Gastrocnemius medialis (tissue), 4 donors: Measurements from ENCODE around the gene HAT1.

ENCODE experiments used
- POLR2A ChIP-seq, 2 donors: fragments of 450-650 bp; IDR thresholded peaks; one replicate each; pipeline ENCODE4 v1.6.1; 2017; ENCODE audit warnings: antibody characterized with exemption in 2 of 2, mild to moderate bottlenecking in 2 of 2, moderate library complexity in 2 of 2
- TF ChIP-seq, protein P1 (sequence below), 5 experiments: fragments of 450-650 bp in 3 of 5; fragments of 200-600 bp in 2 of 5; sonication (generic) in 2 of 5; IDR thresholded peaks in 4 of 5; conservative IDR thresholded peaks in 1 of 5; 1 replicate in 4 of 5; 2 replicates in 1 of 5; pipeline ENCODE4 v1.5.1; 2016 to 2019; ENCODE audit warnings: antibody characterized with exemption in 5 of 5, mild to moderate bottlenecking in 3 of 5, moderate library complexity in 3 of 5

DNA sequence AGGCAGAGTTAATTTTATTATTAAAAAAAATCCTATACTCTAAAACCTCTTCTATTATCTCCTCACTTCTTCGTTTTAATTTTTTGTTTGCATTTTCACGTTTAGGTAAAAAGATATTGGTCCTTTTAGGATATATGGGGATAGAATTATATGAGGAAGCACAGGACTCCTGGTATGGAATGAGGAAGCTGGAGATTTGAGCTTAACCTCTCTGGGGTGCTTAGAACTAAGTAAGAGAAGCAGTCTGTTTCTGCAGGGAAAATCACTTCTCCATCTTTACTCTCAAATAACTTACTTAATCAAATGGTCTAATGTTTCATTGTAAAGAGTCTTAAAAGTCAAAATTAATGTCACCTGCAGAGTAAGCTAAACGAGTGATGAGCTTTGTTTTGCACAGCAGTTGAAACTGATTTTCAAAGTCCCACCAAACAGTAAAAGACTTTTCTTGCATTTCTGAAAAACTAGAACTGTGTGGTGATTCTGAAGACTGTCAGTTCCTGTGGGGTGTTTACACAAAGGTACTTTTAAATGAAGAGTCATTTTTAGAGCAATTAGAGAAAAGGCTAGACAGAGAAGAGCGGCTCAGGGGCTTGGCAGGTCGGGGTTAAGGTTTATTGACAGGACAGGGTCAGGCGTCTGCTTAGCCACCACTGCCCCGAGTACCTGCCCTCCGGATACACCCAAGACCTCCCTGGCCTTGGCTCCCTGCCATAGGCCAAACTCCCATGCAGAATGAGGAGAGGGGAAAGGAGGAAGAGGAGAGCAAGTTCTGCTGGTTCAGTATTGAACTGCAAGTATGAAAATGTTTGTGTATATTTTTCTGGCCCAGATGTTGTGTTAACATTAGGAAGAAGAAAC, 99.0 kb downstream of the HAT1 start:
- TF ChIP-seq, protein P1, sequence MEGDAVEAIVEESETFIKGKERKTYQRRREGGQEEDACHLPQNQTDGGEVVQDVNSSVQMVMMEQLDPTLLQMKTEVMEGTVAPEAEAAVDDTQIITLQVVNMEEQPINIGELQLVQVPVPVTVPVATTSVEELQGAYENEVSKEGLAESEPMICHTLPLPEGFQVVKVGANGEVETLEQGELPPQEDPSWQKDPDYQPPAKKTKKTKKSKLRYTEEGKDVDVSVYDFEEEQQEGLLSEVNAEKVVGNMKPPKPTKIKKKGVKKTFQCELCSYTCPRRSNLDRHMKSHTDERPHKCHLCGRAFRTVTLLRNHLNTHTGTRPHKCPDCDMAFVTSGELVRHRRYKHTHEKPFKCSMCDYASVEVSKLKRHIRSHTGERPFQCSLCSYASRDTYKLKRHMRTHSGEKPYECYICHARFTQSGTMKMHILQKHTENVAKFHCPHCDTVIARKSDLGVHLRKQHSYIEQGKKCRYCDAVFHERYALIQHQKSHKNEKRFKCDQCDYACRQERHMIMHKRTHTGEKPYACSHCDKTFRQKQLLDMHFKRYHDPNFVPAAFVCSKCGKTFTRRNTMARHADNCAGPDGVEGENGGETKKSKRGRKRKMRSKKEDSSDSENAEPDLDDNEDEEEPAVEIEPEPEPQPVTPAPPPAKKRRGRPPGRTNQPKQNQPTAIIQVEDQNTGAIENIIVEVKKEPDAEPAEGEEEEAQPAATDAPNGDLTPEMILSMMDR (IDR thresholded peaks at IDR 0.05 in 4 of 5, conservative IDR thresholded peaks at IDR 0.05 in 1 of 5): no peak
- no peak for TF ChIP-seq POLR2A (IDR thresholded peaks at IDR 0.05)
